ENCODE measurements around the gene RIMBP2.
"Not testable (repeated sequence)": the region's sequence is repeated elsewhere in the genome, so short reads cannot be mapped to it uniquely, and the experiment has no call there.

RIMBP2 gene, protein sequence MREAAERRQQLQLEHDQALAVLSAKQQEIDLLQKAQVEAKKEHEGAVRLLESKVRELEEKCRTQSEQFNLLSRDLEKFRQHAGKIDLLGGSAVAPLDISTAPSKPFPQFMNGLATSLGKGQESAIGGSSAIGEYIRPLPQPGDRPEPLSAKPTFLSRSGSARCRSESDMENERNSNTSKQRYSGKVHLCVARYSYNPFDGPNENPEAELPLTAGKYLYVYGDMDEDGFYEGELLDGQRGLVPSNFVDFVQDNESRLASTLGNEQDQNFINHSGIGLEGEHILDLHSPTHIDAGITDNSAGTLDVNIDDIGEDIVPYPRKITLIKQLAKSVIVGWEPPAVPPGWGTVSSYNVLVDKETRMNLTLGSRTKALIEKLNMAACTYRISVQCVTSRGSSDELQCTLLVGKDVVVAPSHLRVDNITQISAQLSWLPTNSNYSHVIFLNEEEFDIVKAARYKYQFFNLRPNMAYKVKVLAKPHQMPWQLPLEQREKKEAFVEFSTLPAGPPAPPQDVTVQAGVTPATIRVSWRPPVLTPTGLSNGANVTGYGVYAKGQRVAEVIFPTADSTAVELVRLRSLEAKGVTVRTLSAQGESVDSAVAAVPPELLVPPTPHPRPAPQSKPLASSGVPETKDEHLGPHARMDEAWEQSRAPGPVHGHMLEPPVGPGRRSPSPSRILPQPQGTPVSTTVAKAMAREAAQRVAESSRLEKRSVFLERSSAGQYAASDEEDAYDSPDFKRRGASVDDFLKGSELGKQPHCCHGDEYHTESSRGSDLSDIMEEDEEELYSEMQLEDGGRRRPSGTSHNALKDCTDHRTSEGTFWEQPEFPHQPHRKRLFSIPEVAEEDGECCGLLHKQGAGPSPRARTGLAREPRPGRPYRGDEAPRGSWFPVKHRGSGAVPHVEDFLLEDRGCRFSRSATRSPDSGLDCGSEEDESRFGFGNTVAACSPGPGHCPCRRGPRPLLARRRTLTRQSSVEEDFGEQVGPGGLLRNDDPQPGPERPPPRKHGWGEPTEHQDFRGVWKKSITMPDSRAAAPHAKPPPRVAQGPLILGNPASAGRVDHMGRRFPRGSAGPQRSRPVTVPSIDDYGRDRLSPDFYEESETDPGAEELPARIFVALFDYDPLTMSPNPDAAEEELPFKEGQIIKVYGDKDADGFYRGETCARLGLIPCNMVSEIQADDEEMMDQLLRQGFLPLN (N-terminal part only)

DNA sequence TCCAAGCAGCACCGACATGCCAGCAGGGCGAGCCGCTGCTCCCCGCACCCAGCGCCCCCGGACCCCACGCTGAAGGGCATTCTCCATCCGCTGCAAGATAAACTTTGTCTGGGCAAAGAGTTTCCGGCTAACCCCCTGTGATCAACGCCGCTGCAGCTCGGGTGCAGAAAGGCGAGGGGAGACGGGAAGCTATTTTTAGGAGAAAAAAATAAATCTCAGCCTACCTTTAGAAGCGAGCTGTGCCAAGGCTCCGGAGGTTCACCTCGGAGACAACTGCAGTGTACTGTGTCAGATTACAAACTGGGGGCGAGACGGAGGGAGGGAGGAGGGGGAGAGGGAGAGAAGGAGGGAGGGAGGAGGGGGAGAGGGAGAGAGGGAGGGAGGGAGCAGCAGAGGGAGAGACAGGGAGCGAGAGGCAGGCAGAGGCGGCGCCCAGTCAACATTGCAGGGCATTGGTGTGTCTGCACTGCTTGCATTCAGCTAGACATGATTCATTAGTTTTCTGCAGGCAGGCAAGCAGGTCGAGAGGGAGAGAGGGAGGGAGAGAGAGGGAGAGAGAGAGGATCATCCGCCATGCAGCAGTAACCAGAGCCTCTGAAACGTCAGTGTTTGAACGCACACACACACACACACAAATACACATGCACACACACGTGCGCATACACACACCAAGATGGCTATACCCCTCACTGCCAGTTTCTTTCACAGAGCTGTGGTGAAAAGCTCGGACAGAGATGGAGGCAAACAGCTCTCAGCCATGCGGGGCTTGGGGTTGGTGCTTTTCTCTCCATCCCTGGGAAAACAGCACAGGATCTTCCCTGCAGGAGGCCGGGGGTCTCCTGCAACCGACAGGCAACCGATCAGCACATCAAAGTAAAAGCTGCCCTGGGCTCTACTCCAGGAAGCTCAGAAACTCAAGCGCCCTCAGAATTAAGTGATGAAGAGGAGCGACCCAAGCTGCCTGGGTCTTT lies at the start of gene RIMBP2:
Gene RIMBP2, minus strand, starts transcription at position 302 of the 971 bp plus-strand sequence. CDS start 237,286 bp downstream, outside the sequence.
- DNase-seq = no peak

DNA sequence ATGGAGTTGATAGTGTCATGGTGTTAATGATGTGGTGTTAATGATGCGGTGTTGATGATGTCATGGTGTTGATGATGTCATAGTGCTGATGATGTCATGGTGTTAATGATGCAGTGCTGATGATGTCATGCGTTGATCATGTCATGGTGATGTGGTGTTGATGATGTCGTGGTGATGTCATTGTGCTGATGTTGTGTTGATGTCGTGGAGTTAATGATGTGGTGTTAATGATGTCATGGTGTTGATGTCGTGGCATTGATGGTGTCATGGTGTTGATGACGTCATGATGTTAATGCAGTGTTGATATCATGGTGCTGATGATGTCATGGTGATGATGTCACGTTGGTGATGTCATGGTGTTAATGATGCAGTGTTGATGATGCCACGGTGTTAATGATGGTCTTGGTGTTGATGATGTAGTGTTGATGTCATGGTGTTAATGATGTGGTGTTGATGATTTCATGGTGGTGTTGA lies 49.1 kb upstream of the RIMBP2 start:
- DNase-seq = no peak

DNA sequence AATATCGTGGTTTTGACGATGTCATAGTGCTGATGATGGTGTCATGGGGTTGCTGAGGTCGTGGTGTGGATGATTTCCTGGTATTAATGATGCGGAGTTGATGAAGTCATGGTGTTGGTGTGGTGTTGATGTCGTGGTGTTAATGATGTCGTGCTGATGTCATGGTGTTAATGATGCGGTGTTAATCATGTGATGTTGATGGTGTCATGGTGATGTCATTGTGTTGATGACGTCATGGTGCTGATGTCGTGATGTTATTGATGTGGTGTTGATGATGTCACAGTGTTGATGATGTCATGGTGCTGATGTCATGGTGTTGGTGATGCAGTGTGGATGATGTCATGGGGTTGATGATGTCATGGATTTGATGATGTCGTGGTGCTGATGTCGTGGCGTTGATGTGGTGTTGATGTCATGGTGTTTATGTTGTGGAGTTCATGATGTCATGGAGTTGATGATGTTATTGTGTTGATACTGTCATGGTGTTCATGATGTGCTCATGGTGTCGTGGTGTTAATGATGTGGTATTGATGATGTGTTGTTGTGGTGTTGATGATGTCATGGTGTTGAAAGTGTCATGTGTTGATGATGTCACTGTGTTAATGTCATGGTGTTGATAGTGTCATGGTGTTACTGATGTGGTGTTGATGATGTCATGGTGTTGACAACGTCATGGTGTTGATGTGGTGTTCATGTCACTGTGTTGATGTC lies 48.5 kb upstream of the RIMBP2 start:
- peak in 1 of 2 donors; percentile 17 for DNase-seq

DNA sequence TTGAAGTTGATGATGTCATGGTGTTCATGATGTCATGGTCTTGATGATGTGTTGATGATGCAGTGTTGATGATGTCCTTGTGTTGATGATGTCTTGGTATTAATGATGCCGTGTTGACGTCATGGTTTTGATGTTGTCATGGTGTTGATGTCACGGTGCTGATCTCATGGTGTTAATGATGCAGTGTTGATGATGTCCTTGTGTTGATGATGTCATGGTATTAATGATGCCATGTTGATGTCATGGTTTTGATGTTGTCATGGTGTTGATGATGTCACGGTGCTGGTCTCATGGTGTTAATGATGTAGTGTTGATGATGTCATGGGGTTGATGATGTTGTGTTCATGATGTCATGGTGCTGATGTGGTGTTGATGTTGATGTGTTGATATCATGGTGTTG lies 48.0 kb upstream of the RIMBP2 start:
- DNase-seq = no peak

DNA sequence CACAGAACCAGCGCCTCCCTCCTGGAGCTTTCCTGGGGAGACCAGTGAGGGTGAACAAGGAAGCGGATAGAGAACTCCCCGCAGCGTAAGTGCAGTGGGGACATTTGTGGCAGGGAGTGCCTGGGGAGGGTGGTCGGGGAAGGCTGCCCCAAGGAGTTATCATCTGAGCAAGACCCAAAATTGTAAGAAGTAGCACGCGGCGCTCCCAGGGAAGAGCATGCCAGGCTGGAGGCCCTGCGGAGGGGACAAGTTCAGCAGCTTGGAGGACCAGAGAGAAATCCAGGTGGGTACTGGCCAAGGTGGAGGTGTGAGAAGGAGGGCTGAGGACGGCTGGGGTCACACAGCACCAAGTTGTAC lies 46.2 kb upstream of the RIMBP2 start:
- no peak for DNase-seq

DNA sequence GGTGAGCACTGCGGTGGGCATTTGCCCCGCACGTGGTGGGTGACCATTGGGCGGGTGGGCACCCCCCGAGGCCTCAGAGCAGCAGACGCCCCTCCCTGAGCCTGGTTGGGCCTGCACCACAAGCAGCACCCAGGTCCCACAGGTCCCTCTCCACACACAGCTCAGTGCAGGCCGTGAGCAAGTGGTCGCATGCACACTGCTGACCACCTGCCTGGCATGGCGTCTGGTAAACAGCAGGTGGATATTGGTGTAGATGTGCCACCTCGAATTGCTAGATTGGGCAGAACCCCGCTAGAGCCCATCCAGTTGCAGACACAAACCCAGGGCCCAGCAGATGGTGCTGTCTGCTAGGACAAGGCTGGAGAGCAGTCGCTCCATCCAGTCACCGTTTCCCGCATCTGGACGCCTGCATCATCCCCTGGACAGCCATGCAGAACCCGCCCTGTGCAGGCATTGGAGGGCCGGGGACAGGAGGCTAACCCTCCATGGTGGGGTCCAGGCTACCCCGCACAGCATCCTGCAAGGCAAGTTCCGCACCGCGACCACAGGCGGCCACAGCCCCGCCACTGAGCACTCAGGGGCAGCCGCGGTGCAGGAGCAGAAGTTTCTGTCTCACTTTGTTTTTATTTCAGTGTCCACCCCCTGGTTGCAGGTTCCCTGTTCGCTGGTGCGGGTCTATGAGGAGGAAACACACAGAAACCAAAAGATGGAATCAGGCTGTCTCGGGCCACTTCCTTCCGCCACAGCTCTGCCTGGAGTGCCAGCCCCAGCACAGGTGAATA lies 45.6 kb upstream of the RIMBP2 start:
- peak; percentile 37 to 67 for DNase-seq

DNA sequence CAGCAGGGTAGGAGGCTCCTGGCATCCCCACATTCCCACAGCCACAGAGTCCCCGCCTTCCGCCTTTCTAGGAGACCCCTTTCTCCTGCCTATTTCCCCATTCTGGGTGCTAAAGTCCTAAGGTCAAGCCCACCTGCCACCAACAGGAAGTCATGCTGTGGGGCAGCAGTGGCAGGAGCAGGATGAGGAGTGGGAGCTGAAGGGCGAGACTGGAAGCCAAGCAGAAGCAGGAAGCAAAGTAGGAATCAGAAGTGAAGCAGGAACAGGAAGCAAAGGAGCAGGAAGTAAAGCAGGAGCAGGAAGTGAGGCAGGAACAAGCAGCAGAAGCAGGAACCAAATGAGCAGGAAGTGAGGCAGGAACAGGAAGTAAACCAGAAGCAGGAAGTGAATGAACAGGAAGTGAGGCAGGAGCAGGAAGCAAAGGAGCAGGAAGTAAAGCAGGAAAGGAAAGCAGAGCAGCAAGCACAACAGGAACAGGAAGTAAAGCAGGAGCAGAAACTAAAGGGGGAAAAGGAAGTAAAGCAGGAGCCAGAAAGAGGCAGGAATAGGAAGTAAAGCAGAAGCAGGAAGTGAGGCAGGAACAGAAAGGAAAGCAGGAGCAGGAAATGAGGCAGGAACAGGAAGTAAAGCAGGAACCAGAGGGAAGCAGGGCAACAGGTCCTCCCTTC lies 38.3 kb upstream of the RIMBP2 start:
- no peak for DNase-seq

DNA sequence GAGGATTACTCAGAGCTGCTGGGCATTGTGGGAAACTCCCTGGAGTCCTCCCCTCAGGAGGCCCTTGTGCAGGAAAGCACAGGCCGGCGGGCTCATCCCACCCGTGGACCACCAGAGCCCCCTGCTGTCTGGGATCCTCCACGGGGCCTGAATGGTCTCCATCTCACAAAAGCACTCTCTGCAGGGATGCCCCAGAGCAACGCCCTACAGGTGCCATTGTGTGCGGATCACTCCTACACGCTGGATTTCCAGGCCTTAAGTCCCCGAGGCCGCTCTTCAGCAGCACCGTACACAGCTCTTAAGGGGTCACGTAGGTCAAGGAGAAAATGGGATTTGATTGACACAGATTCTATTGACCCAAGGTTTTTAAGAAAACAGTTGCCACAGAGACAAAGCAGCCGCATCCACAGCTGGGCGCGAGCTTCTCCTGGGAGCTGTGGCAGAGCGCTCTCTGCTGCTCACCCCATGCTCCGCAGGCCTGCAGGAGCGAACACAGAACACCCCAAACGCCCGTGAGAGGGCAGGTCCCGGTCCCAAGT lies 36.7 kb upstream of the RIMBP2 start:
- DNase-seq = no peak

DNA sequence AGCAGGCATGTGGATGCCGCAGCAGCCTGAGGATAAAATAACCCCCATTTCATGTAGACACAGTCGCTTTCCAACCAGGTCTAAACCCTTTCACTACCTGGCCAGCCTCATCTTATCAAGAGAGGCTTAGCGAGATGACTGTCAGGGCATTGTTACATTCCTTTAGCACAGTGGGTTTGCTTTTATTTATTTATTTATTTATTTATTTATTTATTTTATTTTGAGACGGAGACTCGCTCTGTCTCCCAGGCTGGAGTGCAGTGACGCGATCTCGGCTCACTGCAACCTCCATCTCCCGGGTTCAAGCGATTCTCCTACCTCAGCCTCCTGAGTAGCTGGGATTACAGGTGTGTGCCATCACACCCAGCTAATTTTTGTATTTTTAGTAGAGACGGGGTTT lies 35.9 kb upstream of the RIMBP2 start:
- DNase-seq = not testable (repeated sequence)

DNA sequence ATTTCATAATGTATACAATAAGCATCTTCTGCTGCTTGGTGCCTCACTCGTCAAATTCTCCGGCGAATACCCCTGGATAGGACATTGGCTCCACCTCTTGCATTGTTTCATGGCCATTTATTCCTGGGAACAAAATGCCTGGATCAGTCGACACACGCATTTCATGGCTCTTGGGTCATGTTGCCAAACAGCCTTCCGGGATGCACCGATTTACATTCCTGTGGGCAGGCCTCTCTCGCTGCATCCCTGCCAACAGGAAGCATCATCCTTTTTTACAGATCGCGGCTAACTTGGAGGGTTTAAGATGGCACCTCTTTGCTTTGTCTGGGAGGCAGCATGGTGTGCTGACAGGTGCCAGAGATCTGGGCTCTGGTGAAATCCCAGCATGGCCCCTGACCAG lies 32.7 kb upstream of the RIMBP2 start:
- DNase-seq = no peak

DNA sequence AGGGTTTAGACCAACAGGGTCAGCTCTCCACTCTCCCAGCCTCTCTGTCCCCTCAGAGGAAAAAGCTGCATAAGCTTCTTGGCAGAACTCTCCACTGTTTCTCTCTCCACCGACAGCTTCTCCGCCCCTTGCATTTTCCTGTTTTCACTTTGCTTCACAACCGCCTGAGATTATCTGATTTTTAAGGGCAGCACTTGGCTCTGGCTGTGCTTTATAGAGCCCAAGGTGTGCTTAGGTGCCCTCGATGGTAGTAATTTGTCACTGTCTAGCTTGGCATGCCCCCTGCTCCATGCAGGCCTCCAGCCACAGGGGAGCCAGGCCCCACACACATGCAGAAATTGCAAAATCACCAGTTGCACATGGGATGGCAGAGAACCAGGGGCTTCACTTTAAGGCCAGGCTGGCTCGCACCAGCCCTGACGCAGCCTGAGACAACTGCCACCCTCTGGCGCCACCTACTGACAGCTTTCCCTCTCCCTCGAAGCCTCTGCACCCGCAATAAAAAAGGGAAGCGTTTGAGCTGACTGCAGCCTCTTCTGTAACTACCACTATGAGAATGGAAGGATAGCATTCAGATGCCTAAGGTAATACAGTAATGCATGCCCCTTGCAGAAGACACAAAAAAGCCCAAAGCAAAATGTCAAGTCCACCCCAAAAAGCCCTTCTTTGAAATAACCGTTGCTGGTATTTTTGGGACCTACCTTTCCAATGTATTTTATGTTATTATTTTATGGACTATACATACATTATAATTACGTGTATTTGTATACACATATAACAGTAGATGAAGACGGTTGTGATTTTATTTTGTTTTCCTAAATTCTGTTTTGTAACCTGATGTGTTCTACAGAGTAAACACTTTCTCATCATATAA lies 32.0 kb upstream of the RIMBP2 start:
- DNase-seq = peak; percentile 46 to 62

DNA sequence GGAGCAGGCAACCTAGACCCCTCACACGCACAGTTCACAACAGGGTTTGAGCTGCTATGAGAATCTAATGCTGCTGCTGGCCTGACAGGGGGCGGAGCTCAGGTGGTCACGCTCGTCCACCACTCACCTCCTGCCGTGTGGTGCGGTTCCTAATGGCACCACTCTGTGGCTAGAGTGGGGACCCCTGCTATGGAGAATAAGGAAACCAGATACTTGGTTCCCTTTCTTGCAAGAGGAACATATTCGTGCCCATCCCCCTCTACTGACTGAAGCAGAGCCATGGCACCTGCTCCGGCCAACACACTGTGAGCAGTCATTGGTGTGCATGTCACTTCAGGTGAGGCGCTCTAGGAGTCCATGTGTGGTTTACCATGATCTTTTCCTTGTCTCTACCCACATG lies 30.4 kb upstream of the RIMBP2 start:
- no peak for DNase-seq

DNA sequence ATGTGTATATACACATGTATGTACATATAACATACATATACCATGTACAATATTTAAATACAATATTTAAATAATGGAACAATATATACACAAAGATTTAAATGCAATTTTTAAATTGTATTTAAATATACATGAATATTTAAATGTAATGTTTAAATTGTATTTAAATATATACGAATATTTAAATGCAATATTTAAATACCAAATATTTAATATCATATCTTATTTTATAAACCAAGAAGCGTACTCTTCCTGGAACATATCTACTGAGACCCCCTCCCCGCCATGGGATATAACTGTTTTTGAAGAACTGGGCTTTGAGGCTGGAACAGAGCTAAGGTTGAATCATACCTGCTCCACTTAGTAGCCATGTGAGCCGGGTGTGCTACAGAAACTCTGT lies 29.8 kb upstream of the RIMBP2 start:
- DNase-seq = no peak

DNA sequence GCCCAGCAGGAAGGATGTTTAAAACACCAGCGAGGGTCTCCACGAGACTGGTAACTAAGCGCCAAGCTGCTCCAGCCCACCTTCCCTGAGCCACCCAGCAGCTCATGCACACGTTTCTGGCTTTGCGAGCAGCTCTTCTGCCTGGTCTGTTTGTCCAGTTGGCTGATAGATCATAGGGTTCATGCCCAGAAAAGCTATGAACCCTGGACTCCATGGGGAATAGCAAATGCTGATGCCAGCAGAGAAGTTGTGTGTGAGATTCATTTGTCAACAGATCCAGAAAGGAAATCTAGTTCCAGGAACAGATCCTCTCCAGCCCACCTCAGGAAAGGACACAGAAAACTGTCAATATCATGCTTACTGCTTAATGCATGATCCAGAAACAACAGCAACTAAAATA lies 28.2 kb upstream of the RIMBP2 start:
- DNase-seq = no peak

DNA sequence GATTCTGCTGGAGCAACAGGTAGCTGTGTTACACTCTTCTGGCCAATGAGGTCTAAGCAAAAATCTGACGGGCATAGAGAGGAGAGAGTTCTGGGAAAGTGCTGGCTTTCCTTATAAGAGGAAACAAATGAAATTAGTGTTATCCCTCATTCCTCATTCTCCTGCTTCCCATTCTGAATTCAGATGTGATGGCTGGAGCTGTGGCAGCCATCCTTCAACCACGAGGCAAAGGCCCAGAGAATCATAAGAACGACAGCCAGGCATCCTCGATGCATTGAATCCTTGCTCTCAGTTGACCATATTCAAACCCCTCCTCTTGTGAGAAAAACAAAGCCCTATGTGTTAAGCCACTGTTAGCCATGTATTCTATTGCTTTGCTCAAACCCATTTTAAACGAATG lies 27.5 kb upstream of the RIMBP2 start:
- DNase-seq = no peak

DNA sequence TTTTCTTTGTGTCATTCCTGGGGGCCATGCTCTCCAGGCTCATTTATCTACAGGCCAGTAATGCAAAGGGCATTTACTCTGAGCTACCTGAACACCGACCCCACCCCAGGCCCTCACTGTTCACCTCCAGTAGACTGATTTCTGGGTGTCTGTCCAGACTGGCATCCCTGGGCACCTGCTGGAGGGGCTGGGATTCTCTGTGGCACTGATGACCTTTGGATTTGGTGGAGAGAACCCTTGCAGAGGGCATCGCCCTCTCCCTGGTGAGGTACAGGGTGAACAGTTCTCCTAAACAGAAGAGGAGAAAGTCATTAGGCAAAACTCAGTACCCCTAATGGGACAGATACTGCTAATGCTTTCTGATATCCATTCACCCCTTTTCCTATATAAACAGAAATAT lies 27.1 kb upstream of the RIMBP2 start:
- no peak for DNase-seq

DNA sequence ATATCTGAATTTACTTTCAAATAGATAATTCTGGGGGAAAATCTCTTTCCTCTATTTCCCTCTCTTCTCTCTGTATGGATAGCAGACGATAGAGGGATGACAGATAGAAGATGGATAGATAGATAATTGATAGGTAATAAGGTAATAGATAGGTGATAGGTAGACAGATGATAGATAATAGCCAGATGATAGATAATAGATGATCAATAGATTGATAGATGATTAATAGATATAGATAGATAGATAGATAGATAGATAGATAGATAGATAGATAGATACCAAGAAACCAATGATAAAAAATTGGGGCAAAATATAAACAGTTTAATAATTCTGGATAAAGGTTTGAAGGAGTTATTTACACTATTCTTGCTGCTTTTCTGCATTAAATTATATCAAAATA lies 26.6 kb upstream of the RIMBP2 start:
- DNase-seq = no peak

DNA sequence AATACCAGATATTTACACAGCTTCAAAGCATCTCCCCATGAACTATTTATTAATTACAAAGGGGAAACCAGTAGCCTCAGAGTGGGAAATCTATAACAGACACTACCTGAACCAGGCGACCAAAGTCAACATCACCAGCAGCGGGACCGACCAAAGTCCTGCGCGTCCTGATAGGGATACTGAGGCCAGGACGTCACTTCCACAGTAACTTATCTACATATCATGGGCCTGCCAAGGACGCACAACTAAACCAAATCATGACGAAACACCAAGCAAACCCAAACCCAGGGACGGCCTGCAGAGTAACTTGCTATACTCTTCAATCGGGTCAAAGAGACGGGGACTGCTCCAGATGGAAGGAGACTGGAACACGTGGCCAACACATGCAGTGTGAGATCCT lies 26.0 kb upstream of the RIMBP2 start:
- no peak for DNase-seq

DNA sequence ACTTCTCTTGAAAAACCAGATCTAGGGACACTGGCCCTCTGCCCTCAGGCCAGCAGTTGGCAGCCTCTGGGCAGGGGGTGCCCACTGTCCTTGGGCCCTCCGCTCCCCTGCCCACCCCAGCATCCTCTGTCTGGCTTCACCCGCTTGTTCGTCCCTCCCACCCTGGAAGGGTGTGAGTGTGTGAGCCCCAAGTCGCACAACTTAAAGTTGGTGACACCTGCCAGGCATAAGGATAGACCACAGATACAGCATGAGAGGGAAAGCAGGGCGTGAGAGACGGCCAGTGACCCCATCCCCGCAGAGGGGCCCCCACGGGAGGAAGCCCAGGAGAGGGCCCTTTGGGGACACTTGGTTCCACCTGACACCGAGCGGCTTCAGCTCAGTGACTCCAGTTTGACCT lies 23.5 kb upstream of the RIMBP2 start:
- DNase-seq = no peak
